Activated CD8-positive, alpha-beta memory T cell treated with anti-CD3 and anti-CD28 coated beads, Interleukin-2, amount 10 ng/mL, durations not matched to agents 7 days and 5 days (primary cell): Measurements from ENCODE around the gene CACNA2D1. TPM values are rescaled to one million over a fixed set of nuclear protein-coding genes. Genes with fewer than 3 reads are reported as not detected.
"Not testable (repeated sequence)": the region's sequence is repeated elsewhere in the genome, so short reads cannot be mapped to it uniquely, and the experiment has no call there.

Experiments
- ATAC-seq: fragments of 150-1000 bp; cut with Tn5 transposase; one replicate; pipeline ENCODE4 v1.10.0; 2021; ENCODE audit warnings: moderate library complexity
- CTCF ChIA-PET: fragments of 350-600 bp; sonication (Branson Sonifier 250); formaldehyde crosslinking; loops from one replicate; lab custom pipeline; 2021; ENCODE audit warnings: antibody characterized with exemption; lab: Charles Lee
- DNase-seq: peaks from one replicate; pipeline ENCODE4 v3.0.0-alpha.2; 2020
- H3K27ac Mint-ChIP-seq: one replicate; pipeline ENCODE4 v1.8.0; 2021; ENCODE audit warnings: mild to moderate bottlenecking, mixed read lengths
- H3K27me3 Mint-ChIP-seq: one replicate; pipeline ENCODE4 v1.8.0; 2021; ENCODE audit warnings: mixed read lengths
- H3K36me3 Mint-ChIP-seq: one replicate; pipeline ENCODE4 v1.8.0; 2021; ENCODE audit warnings: mild to moderate bottlenecking, mixed read lengths
- H3K4me1 Mint-ChIP-seq: one replicate; pipeline ENCODE4 v1.8.0; 2021; ENCODE audit warnings: mixed read lengths
- H3K4me3 Mint-ChIP-seq: one replicate; pipeline ENCODE4 v1.8.0; 2021; ENCODE audit warnings: mild to moderate bottlenecking, moderate library complexity, mixed read lengths
- H3K9me3 Mint-ChIP-seq: one replicate; pipeline ENCODE4 v1.8.0; 2022; ENCODE audit warnings: low read depth, mixed read lengths
- total RNA-seq, 2 experiments: library from RNA; stranded (reverse); gene quantifications; one replicate each; pipeline ENCODE4 v1.2.3, GENCODE V29; 2021

Gene CACNA2D1
- total RNA-seq, 2 experiments from 2014 or later = 0.28 TPM; not detected in 1

GRCh38 chr7:82396343-82396742, 47.2 kb downstream of the CACNA2D1 start:
- Mint-ChIP-seq H3K4me3 (no peak overlapping the region), H3K27ac (no peak overlapping the region), H3K4me1 (no peaks in the 10 kb centered on the region), H3K9me3 (peaks cover 3% of the 10 kb centered on the region), H3K27me3 (no peaks in the 10 kb centered on the region), H3K36me3 (no peaks in the 10 kb centered on the region)
- no peak for ATAC-seq
- DNase-seq = no peak
- CTCF ChIA-PET = no interaction called here

DNA sequence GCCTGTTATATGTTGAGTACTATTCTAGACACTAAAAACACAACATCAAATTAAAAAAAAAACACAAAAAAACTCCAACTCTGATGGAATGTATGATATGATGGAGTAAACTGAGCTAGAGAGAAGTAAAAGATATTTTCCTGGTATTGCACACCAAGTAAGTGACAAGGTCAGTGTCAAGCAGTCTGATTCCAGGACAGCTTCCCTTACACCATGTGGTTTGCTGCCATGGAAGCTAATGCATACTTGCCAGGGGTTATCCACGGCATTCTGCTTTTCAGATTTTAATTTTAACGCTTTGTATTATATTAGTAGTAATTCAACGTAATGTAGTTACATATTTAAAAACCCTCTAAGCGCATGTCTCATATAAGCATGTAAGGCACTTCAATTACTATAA, 48.4 kb downstream of the CACNA2D1 start:
- CTCF ChIA-PET = no interaction called here
- Mint-ChIP-seq H3K27me3 (no peaks in the 10 kb centered on the region), H3K36me3 (no peaks in the 10 kb centered on the region), H3K27ac (no peak overlapping the region), H3K4me3 (no peak overlapping the region), H3K9me3 (peaks cover 3% of the 10 kb centered on the region), H3K4me1 (no peaks in the 10 kb centered on the region)
- no peak for DNase-seq
- ATAC-seq = no peak

GRCh38 chr7:82393840-82394220, 49.7 kb downstream of the CACNA2D1 start:
- no peak overlapping the region for H3K27ac Mint-ChIP-seq
- no peak for DNase-seq
- no peaks in the 10 kb centered on the region for H3K4me1 Mint-ChIP-seq
- no peaks in the 10 kb centered on the region for H3K27me3 Mint-ChIP-seq
- no peaks in the 10 kb centered on the region for H3K36me3 Mint-ChIP-seq
- ATAC-seq = no peak
- CTCF ChIA-PET = no interaction called here
- H3K9me3 Mint-ChIP-seq = no peaks in the 10 kb centered on the region
- H3K4me3 Mint-ChIP-seq = no peak overlapping the region

DNA sequence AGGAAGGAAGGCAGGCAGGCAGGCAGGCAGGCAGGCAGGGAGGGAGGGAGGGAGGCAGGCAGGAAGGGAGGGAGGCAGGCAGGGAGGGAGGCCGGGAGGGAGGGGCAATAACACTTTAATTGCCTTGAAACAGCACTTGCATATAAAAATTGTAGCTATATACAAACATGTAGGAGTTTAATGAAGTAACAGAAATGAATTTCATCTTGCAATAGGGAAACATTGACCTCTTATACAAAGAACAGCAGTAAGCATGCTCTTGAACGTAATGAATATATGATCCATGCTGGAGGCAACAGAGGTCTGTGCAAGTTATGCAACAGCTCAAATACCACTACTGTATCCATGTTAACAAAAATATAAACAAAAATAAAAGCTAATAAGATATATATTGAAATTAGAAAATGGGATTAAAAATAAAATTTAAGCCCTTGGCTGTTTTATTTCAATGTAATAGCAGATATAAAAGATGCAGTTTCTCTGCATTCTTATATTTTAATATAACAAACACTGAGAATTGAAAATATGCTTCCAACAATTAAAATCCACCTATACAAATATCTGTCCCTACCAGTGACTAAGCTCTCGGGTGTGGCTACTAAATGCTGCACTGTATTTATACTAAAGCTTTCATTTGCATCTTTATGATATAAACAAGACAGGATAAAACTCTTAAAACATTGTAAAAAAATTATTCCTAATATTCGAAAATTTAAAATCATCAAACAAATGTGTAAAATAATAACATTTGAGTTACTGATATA, 50.3 kb downstream of the CACNA2D1 start:
- Mint-ChIP-seq H3K4me3 (no peak overlapping the region), H3K27me3 (no peaks in the 10 kb centered on the region), H3K27ac (no peak overlapping the region), H3K4me1 (no peaks in the 10 kb centered on the region), H3K9me3 (no peaks in the 10 kb centered on the region), H3K36me3 (no peaks in the 10 kb centered on the region)
- CTCF ChIA-PET = no interaction called here
- DNase-seq (no peak), ATAC-seq (no peak)

DNA sequence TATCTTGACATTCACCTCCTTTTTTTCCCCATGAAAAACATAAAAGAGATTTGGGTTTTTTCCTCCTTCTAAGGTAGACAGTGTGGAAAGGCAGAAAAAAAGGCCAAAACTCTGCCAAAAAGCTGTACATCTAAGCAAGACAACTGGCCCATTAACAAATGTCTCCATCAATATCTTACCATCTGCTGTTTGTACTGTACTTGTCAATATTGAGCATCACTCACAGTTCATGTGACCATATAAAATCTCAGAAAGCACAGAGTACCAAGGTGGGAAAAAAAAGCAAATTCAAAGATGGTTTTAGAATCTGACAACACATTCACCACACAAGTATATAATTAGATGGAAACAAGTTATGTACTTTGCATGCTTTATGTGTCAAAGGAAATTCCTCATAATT, 52.6 kb downstream of the CACNA2D1 start:
- Mint-ChIP-seq H3K27ac (no peak overlapping the region), H3K4me3 (no peak overlapping the region), H3K27me3 (no peaks in the 10 kb centered on the region), H3K9me3 (no peaks in the 10 kb centered on the region), H3K36me3 (no peaks in the 10 kb centered on the region), H3K4me1 (no peaks in the 10 kb centered on the region)
- ATAC-seq (no peak), DNase-seq (no peak)
- CTCF ChIA-PET = no interaction called here

DNA sequence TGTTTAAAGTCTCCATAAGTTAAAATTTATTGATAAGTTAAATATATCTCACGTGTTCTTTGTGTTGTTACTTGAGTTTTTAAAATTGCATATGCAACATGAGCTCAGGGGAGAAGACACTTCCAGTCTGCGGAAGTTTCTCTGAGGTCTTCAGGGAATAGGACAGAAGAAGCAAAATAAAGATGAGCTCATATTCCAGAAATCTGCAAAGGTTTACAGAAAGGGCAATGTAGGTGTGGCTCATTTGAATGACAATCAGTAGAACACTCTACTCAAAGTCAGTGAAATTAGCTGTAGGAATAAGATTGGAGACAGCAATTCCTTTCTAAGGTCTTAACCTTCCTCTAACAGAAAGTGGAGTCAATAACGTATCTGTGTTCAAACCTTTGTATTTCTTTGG, 53.7 kb downstream of the CACNA2D1 start:
- Mint-ChIP-seq H3K4me1 (no peaks in the 10 kb centered on the region), H3K27ac (no peak overlapping the region), H3K4me3 (no peak overlapping the region), H3K9me3 (no peaks in the 10 kb centered on the region), H3K27me3 (no peaks in the 10 kb centered on the region), H3K36me3 (no peaks in the 10 kb centered on the region)
- CTCF ChIA-PET = no interaction called here
- ATAC-seq = no peak
- no peak for DNase-seq

- Mint-ChIP-seq H3K4me1 (no peaks in the 10 kb centered on the region), H3K27ac (no peak overlapping the region), H3K4me3 (no peak overlapping the region), H3K9me3 (no peaks in the 10 kb centered on the region), H3K36me3 (no peaks in the 10 kb centered on the region), H3K27me3 (no peaks in the 10 kb centered on the region)
- ATAC-seq (no peak), DNase-seq (no peak)
- CTCF ChIA-PET = no interaction called here
Measured at GRCh38 chr7:82388138-82388537, 55.4 kb downstream of the CACNA2D1 start.

DNA sequence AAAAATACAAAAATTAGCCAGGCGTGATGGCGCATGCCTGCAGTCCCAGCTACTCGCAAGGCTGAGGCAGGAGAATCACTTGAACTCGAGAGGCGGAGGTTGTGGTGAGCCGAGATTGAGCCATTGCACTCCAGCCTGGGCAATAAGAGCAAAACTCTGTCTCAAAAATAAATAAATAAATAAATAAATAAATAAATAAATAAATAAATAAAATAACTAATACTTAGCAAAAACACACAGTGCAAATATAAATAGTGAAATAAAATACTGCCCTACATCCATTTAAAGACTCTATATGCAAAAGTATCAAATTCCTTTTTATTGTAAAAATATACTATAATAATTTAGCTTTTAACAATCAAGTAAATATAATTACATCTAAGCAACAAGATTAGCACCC, 57.0 kb downstream of the CACNA2D1 start:
- CTCF ChIA-PET, H3K4me1 Mint-ChIP-seq, H3K27ac Mint-ChIP-seq, ATAC-seq, H3K36me3 Mint-ChIP-seq, H3K9me3 Mint-ChIP-seq, H3K4me3 Mint-ChIP-seq, H3K27me3 Mint-ChIP-seq, DNase-seq: not testable (repeated sequence)

DNA sequence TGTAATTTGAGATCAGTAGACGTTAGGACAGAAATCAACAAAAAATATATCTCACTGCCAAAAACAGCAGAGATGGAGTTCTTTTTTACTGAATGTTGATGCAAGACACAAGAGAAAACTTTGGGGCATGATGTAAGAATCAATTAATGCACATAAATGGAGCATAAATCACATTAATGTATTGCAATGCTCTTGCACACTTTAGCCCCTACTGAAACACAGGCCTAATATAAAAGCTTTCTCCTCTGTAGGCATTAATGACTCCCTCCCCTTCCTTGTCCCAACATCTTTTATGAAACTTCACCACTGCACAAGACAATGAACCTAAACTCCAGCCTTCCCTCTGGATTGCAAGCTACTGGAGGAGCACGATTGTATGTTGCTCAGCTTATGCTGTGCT, 58.8 kb downstream of the CACNA2D1 start:
- CTCF ChIA-PET = no interaction called here
- Mint-ChIP-seq H3K27ac (no peak overlapping the region), H3K36me3 (no peaks in the 10 kb centered on the region), H3K4me3 (no peak overlapping the region), H3K27me3 (no peaks in the 10 kb centered on the region), H3K9me3 (no peaks in the 10 kb centered on the region), H3K4me1 (no peaks in the 10 kb centered on the region)
- ATAC-seq = no peak
- DNase-seq = no peak

DNA sequence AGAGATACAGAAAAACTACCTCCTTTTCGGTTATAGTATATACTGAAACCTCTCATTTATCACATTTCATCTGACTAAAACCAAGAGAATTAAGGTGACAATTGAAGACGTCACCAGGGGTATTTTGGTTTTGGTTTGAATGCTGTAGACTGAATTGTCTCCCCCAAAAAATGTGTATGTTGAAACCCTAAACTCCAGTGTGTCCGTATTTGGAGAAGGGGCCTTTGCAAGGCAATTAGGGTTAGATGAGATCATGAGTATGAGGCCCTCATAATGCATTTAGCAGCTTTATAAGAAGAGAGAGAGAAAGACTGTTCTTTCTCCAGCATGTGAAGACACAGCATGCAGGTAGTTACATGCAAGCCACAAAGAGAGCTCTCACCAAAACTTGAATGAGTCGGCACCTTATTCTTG, 59.5 kb downstream of the CACNA2D1 start:
- H3K4me3 Mint-ChIP-seq = no peak overlapping the region
- no peak for ATAC-seq
- no peak for DNase-seq

GRCh38 chr7:82382276-82382675, 61.3 kb downstream of the CACNA2D1 start:
- Mint-ChIP-seq H3K4me1 (no peaks in the 10 kb centered on the region), H3K9me3 (no peaks in the 10 kb centered on the region), H3K27ac (no peak overlapping the region), H3K4me3 (no peak overlapping the region), H3K27me3 (no peaks in the 10 kb centered on the region), H3K36me3 (no peaks in the 10 kb centered on the region)
- CTCF ChIA-PET = no interaction called here
- DNase-seq (no peak), ATAC-seq (no peak)

More for the DNA sequence above, 59.5 kb downstream of the CACNA2D1 start:
- no peaks in the 10 kb centered on the region for H3K27me3 Mint-ChIP-seq
- peak overlapping the region; percentile 28 for H3K27ac Mint-ChIP-seq
- no peaks in the 10 kb centered on the region for H3K9me3 Mint-ChIP-seq
- H3K4me1 Mint-ChIP-seq = no peaks in the 10 kb centered on the region
- no peaks in the 10 kb centered on the region for H3K36me3 Mint-ChIP-seq
- CTCF ChIA-PET = no interaction called here

GRCh38 chr7:82376739-82377138, 66.8 kb downstream of the CACNA2D1 start:
- Mint-ChIP-seq H3K36me3 (no peaks in the 10 kb centered on the region), H3K27ac (no peak overlapping the region), H3K4me1 (no peaks in the 10 kb centered on the region), H3K4me3 (no peak overlapping the region), H3K27me3 (no peaks in the 10 kb centered on the region), H3K9me3 (no peaks in the 10 kb centered on the region)
- ATAC-seq (no peak), DNase-seq (no peak)
- CTCF ChIA-PET = no interaction called here

GRCh38 chr7:82375713-82376112, 67.9 kb downstream of the CACNA2D1 start:
- Mint-ChIP-seq H3K27me3 (no peaks in the 10 kb centered on the region), H3K9me3 (no peaks in the 10 kb centered on the region), H3K36me3 (no peaks in the 10 kb centered on the region), H3K27ac (no peak overlapping the region), H3K4me1 (no peaks in the 10 kb centered on the region), H3K4me3 (no peak overlapping the region)
- DNase-seq = no peak
- no peak for ATAC-seq
- CTCF ChIA-PET = no interaction called here

GRCh38 chr7:82375129-82375528, 68.4 kb downstream of the CACNA2D1 start:
- no peak overlapping the region for H3K27ac Mint-ChIP-seq
- CTCF ChIA-PET = no interaction called here
- H3K9me3 Mint-ChIP-seq = no peaks in the 10 kb centered on the region
- no peak for ATAC-seq
- no peak overlapping the region for H3K4me3 Mint-ChIP-seq
- no peaks in the 10 kb centered on the region for H3K27me3 Mint-ChIP-seq
- no peaks in the 10 kb centered on the region for H3K4me1 Mint-ChIP-seq
- DNase-seq = no peak
- no peaks in the 10 kb centered on the region for H3K36me3 Mint-ChIP-seq
